B cell (primary cell): ENCODE data around the gene CREB3L1.

Source experiments
- CTCF ChIP-seq: fragments of 200-600 bp; IDR thresholded peaks from one replicate; pipeline ENCODE4 v1.8.0; 2022; ENCODE audit warnings: antibody characterized with exemption, mild to moderate bottlenecking
- EZH2 ChIP-seq: IDR thresholded peaks from 2 replicates; pipeline ENCODE4 v1.6.1; 2012; ENCODE audit warnings: borderline replicate concordance, low read depth, mild to moderate bottlenecking, moderate library complexity, low read length; ENCODE audit not compliant: insufficient read depth, poor library complexity, severe bottlenecking

DNA sequence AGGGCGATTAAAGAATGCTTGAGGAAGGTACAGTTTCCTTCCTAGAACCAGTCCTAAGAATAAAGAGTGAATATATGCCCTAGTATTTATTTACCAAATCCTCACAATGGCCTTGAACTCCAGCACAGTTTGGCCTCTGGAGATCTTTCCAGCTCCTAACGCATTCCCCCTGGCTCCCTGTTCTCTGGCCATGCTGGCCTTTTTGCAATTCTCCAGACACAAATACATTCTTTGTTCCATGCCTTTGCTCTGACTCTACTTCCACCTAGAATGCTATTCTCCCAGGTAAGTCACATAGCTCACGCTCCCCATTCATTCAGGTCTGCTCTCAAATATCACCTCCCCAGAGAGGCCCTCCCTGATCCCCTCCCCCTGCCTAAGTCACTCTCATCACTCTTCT lies 66.1 kb downstream of the CREB3L1 start:
- TF ChIP-seq CTCF: no peak
- no peak for TF ChIP-seq EZH2
